ENCODE measurements around the gene HIPK3. TPM values are rescaled to one million over a fixed set of nuclear protein-coding genes. Genes with fewer than 3 reads are reported as not detected.

The HIPK3 gene
- polyA plus RNA-seq, 1 donor (not counting 4 experiments of a cell fraction or from before 2014, with no cell fraction given), result 37.3 TPM

DNA sequence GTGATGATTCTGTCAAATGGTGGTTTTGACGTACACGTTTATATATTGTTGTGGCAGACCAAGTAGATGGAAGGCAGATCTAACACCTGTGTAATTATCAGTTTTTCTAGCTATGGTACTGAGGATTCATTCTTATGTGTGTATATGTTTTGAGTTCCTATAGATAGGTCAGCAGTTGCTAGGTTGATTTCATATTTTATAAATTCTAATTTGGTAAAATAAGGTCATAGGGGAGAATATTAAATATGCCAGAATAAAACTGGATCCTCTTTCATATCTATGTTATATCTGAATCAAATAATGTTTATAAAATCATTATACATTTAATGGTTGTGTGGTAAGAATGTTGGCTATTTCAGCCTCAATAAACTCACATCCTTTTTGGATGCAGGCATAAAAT, 27.6 kb downstream of the HIPK3 start:
- no peaks in the 10 kb centered on the region for H3K9me1 ChIP-seq (ENCODE audit: control insufficient read depth, extremely low read depth, insufficient read depth, low read length)
- TF ChIP-seq, protein P1, sequence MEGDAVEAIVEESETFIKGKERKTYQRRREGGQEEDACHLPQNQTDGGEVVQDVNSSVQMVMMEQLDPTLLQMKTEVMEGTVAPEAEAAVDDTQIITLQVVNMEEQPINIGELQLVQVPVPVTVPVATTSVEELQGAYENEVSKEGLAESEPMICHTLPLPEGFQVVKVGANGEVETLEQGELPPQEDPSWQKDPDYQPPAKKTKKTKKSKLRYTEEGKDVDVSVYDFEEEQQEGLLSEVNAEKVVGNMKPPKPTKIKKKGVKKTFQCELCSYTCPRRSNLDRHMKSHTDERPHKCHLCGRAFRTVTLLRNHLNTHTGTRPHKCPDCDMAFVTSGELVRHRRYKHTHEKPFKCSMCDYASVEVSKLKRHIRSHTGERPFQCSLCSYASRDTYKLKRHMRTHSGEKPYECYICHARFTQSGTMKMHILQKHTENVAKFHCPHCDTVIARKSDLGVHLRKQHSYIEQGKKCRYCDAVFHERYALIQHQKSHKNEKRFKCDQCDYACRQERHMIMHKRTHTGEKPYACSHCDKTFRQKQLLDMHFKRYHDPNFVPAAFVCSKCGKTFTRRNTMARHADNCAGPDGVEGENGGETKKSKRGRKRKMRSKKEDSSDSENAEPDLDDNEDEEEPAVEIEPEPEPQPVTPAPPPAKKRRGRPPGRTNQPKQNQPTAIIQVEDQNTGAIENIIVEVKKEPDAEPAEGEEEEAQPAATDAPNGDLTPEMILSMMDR (optimal IDR thresholded peaks at IDR 0.05 in 1 of 3, IDR thresholded peaks at IDR 0.05 in 1 of 3, conservative IDR thresholded peaks at IDR 0.05 in 1 of 3; ENCODE audit: extremely low read depth in 1 of 3, insufficient read depth in 2 of 3, low read length in 3 of 3), result no peak
- no peak for TF ChIP-seq EZH2 (IDR thresholded peaks at IDR 0.05; ENCODE audit: low read length)
- H3K27me3 ChIP-seq (ENCODE audit: control insufficient read depth, extremely low read depth, insufficient read depth, low read length), result no peaks in the 10 kb centered on the region
- no peaks in the 10 kb centered on the region for H3K4me1 ChIP-seq (ENCODE audit: control insufficient read depth, extremely low read depth, insufficient read depth, low read length)
- FAIRE-seq, result no peak
- no peak overlapping the region for H2AFZ ChIP-seq (ENCODE audit: control insufficient read depth, low read length)
- dilution Hi-C loops (cut with MboI; ENCODE audit: extremely low pct_ligation_motif_present, low sequenced_read_pairs), result no loop called here
- no peak for DNase-seq (ENCODE audit: low read depth, low spot score)
- H4K20me1 ChIP-seq (ENCODE audit: control insufficient read depth, extremely low read depth, insufficient read depth, low read length), result no peaks in the 10 kb centered on the region
- H3K9me3 ChIP-seq (ENCODE audit: control insufficient read depth, low read depth, low read length), result no peaks in the 10 kb centered on the region
- peaks cover 5 to 6% of the 10 kb centered on the region in 2 experiments for H3K36me3 ChIP-seq (ENCODE audit: control insufficient read depth in 2 of 2, extremely low read depth in 1 of 2, insufficient read depth in 2 of 2, low read length in 2 of 2)
- H3K27ac ChIP-seq (ENCODE audit: control insufficient read depth, insufficient read depth, low read length), result no peak overlapping the region
- no peak overlapping the region for H3K4me2 ChIP-seq (ENCODE audit: control insufficient read depth, extremely low read depth, insufficient read depth, low read depth, low read length)
- H3K79me2 ChIP-seq (ENCODE audit: control insufficient read depth, insufficient read depth, low read length), result peaks cover 86% of the 10 kb centered on the region
- no peak overlapping the region for H3K9ac ChIP-seq (ENCODE audit: control insufficient read depth, extremely low read depth, insufficient read depth, low read length)
- H3K4me3 ChIP-seq (ENCODE audit: control insufficient read depth in 2 of 3, extremely low read depth in 1 of 3, insufficient read depth in 2 of 3, low read depth in 1 of 3, low read length in 3 of 3), result no peak overlapping the region

DNA sequence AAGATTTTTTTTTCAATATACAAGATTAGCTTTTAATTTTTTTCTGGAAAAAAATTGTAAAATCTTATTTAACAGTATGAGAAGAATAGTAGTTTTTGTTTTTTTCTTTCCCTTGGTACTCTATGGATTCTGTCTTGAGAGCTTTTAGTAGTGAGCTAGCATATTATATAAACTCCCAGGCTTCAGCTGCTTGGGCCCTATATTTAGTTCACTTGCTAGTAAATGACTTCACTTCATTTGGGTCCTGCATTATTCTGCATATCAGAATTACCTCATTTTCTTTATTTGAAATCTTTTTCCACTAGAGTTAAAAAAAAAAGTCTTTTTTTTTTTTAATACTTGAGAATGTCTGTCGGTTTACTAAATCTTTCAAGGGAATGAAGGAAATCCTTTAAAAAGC, 33.1 kb downstream of the HIPK3 start:
- no peak overlapping the region for H3K4me2 ChIP-seq (ENCODE audit: control insufficient read depth, extremely low read depth, insufficient read depth, low read depth, low read length)
- H3K4me1 ChIP-seq (ENCODE audit: control insufficient read depth, extremely low read depth, insufficient read depth, low read length), result no peaks in the 10 kb centered on the region
- H4K20me1 ChIP-seq (ENCODE audit: control insufficient read depth, extremely low read depth, insufficient read depth, low read length), result peaks cover 3% of the 10 kb centered on the region
- no peak overlapping the region for H3K27ac ChIP-seq (ENCODE audit: control insufficient read depth, insufficient read depth, low read length)
- H3K9me3 ChIP-seq (ENCODE audit: control insufficient read depth, low read depth, low read length), result no peaks in the 10 kb centered on the region
- DNase-seq (ENCODE audit: low read depth, low spot score) (no peak), FAIRE-seq (no peak)
- no peak overlapping the region for H3K4me3 ChIP-seq (ENCODE audit: control insufficient read depth in 2 of 3, extremely low read depth in 1 of 3, insufficient read depth in 2 of 3, low read depth in 1 of 3, low read length in 3 of 3)
- H3K79me2 ChIP-seq (ENCODE audit: control insufficient read depth, insufficient read depth, low read length), result peaks cover 79% of the 10 kb centered on the region
- peaks cover 3% of the 10 kb centered on the region for H3K9me1 ChIP-seq (ENCODE audit: control insufficient read depth, extremely low read depth, insufficient read depth, low read length)
- H3K36me3 ChIP-seq (ENCODE audit: control insufficient read depth in 2 of 2, extremely low read depth in 1 of 2, insufficient read depth in 2 of 2, low read length in 2 of 2), result peaks cover 6 to 10% of the 10 kb centered on the region in 2 experiments
- H3K27me3 ChIP-seq (ENCODE audit: control insufficient read depth, extremely low read depth, insufficient read depth, low read length), result no peaks in the 10 kb centered on the region
- no peak overlapping the region for H3K9ac ChIP-seq (ENCODE audit: control insufficient read depth, extremely low read depth, insufficient read depth, low read length)
- no peak for TF ChIP-seq EZH2 (IDR thresholded peaks at IDR 0.05; ENCODE audit: low read length)
- TF ChIP-seq, protein P1 (optimal IDR thresholded peaks at IDR 0.05 in 1 of 3, IDR thresholded peaks at IDR 0.05 in 1 of 3, conservative IDR thresholded peaks at IDR 0.05 in 1 of 3; ENCODE audit: extremely low read depth in 1 of 3, insufficient read depth in 2 of 3, low read length in 3 of 3), result no peak
- H2AFZ ChIP-seq (ENCODE audit: control insufficient read depth, low read length), result no peak overlapping the region
- dilution Hi-C loops (cut with MboI; ENCODE audit: extremely low pct_ligation_motif_present, low sequenced_read_pairs), result no loop called here

Data from keratinocyte (primary cell).